WTC11 (cell line): ENCODE data around the gene HTR1B. TPM values are rescaled to one million over a fixed set of nuclear protein-coding genes. Genes with fewer than 3 reads are reported as not detected.

Experiments
- ATAC-seq: fragments of 200-7000 bp; cut with Tn5 transposase; 2 replicates; pipeline ENCODE4 v1.10.0; 2021; ENCODE audit warnings: mild to moderate bottlenecking, moderate library complexity
- CTCF ChIA-PET: fragments of 300-600 bp; sonication (Branson Sonifier 250); formaldehyde crosslinking; loops from one replicate; lab custom pipeline; 2021; ENCODE audit warnings: antibody characterized with exemption; lab: Charles Lee
- POLR2A ChIA-PET: fragments of 350-600 bp; sonication (Branson Sonifier 250); formaldehyde crosslinking; loops from one replicate; lab custom pipeline; 2021; ENCODE audit warnings: antibody characterized with exemption; lab: Charles Lee
- DNase-seq: peaks from one replicate; pipeline ENCODE4 v3.0.0; 2021; ENCODE audit warnings: low spot score
- H3K27ac Mint-ChIP-seq: 2 replicates; pipeline ENCODE4 v1.8.0; 2021; ENCODE audit warnings: mixed read lengths
- H3K27me3 Mint-ChIP-seq: 2 replicates; pipeline ENCODE4 v1.8.0; 2021; ENCODE audit warnings: low read depth, mild to moderate bottlenecking, moderate library complexity, mixed read lengths
- H3K36me3 Mint-ChIP-seq: 2 replicates; pipeline ENCODE4 v1.8.0; 2021; ENCODE audit warnings: mixed read lengths
- H3K4me1 Mint-ChIP-seq: 2 replicates; pipeline ENCODE4 v1.8.0; 2022; ENCODE audit warnings: mixed read lengths
- H3K4me3 Mint-ChIP-seq: 2 replicates; pipeline ENCODE4 v1.8.0; 2021; ENCODE audit warnings: mild to moderate bottlenecking, moderate library complexity, mixed read lengths
- H3K9me3 Mint-ChIP-seq: 2 replicates; pipeline ENCODE4 v1.8.0; 2021; ENCODE audit warnings: mixed read lengths
- CREM ChIP-seq: sonication (generic); formaldehyde crosslinking; IDR thresholded peaks from 2 replicates; pipeline ENCODE4 v1.8.1; 2022; ENCODE audit warnings: mild to moderate bottlenecking, missing genetic modification reagents, moderate library complexity
- ELF4 ChIP-seq: sonication (generic); formaldehyde crosslinking; IDR thresholded peaks from 2 replicates; pipeline ENCODE4 v1.8.1; 2022; ENCODE audit warnings: low read depth, mild to moderate bottlenecking, moderate library complexity, missing genetic modification reagents
- EMX1 ChIP-seq: fragments of 250-450 bp; sonication (Bioruptor Pico); IDR thresholded peaks from 2 replicates; pipeline ENCODE4 v1.8.0; 2021; ENCODE audit warnings: mild to moderate bottlenecking
- FOXJ3 ChIP-seq: sonication (generic); formaldehyde crosslinking; IDR thresholded peaks from 2 replicates; pipeline ENCODE4 v1.9.0; 2021; ENCODE audit warnings: missing genetic modification reagents, mild to moderate bottlenecking, borderline replicate concordance
- GABPB1 ChIP-seq: sonication (generic); formaldehyde crosslinking; IDR thresholded peaks from 2 replicates; pipeline ENCODE4 v1.8.1; 2023; ENCODE audit warnings: mild to moderate bottlenecking, missing genetic modification reagents
- GRHL2 ChIP-seq: fragments of 250-450 bp; sonication (Bioruptor Pico); IDR thresholded peaks from 2 replicates; pipeline ENCODE4 v1.8.0; 2022; ENCODE audit warnings: mild to moderate bottlenecking, moderate library complexity; ENCODE audit not compliant: insufficient replicate concordance, severe bottlenecking
- GTF2I ChIP-seq: fragments of 250-450 bp; sonication (Bioruptor Pico); conservative IDR thresholded peaks from 2 replicates; pipeline ENCODE4 v1.4.0; 2021; ENCODE audit warnings: mild to moderate bottlenecking
- NFE2L1 ChIP-seq: sonication (generic); formaldehyde crosslinking; IDR thresholded peaks from 2 replicates; pipeline ENCODE4 v1.8.1; 2023; ENCODE audit warnings: missing genetic modification reagents
- RELA ChIP-seq: sonication (generic); formaldehyde crosslinking; IDR thresholded peaks from 2 replicates; pipeline ENCODE4 v1.8.1; 2022; ENCODE audit warnings: missing genetic modification reagents, mild to moderate bottlenecking, borderline replicate concordance
- SP1 ChIP-seq: sonication (generic); formaldehyde crosslinking; conservative IDR thresholded peaks from 2 replicates; pipeline ENCODE4 v1.8.1; 2022; ENCODE audit warnings: missing genetic modification reagents
- TCF7 ChIP-seq: sonication (generic); formaldehyde crosslinking; IDR thresholded peaks from 2 replicates; pipeline ENCODE4 v1.8.0; 2022; ENCODE audit warnings: mild to moderate bottlenecking, low read depth, missing genetic modification reagents, moderate library complexity
- TEAD1 ChIP-seq: sonication (generic); formaldehyde crosslinking; IDR thresholded peaks from 2 replicates; pipeline ENCODE4 v1.8.0; 2022; ENCODE audit warnings: mild to moderate bottlenecking, missing genetic modification reagents
- TEAD4 ChIP-seq: sonication (generic); formaldehyde crosslinking; IDR thresholded peaks from 2 replicates; pipeline ENCODE4 v1.8.0; 2022; ENCODE audit warnings: mild to moderate bottlenecking, missing genetic modification reagents
- TP53 ChIP-seq: sonication (generic); formaldehyde crosslinking; IDR thresholded peaks from 2 replicates; pipeline ENCODE4 v1.8.1; 2023; ENCODE audit warnings: mild to moderate bottlenecking, missing genetic modification reagents
- ZNF121 ChIP-seq: sonication (generic); formaldehyde crosslinking; IDR thresholded peaks from 2 replicates; pipeline ENCODE4 v1.8.0; 2023; ENCODE audit warnings: missing genetic modification reagents
- ZNF219 ChIP-seq: sonication (generic); formaldehyde crosslinking; IDR thresholded peaks from 2 replicates; pipeline ENCODE4 v1.8.0; 2023; ENCODE audit warnings: missing genetic modification reagents, mild to moderate bottlenecking, borderline replicate concordance
- total RNA-seq: library from RNA; stranded (reverse); gene quantifications from 3 replicates; pipeline ENCODE4 v1.2.3, GENCODE V29; 2021
- TF ChIP-seq, protein P1 (sequence below): fragments of 200-600 bp; IDR thresholded peaks from 2 replicates; pipeline ENCODE4 v1.8.0; 2022; ENCODE audit warnings: antibody characterized with exemption
- TF ChIP-seq, protein P2 (sequence below): sonication (generic); formaldehyde crosslinking; IDR thresholded peaks from 2 replicates; pipeline ENCODE4 v1.8.1; 2023; ENCODE audit warnings: mild to moderate bottlenecking, missing genetic modification reagents, moderate library complexity
- TF ChIP-seq, protein P3 (sequence below): sonication (generic); formaldehyde crosslinking; IDR thresholded peaks from 2 replicates; pipeline ENCODE4 v1.8.1; 2023; ENCODE audit warnings: mild to moderate bottlenecking, missing genetic modification reagents
- TF ChIP-seq, protein P4 (sequence below): sonication (generic); formaldehyde crosslinking; IDR thresholded peaks from 2 replicates; pipeline ENCODE4 v1.8.0; 2022; ENCODE audit warnings: mild to moderate bottlenecking, missing genetic modification reagents
- TF ChIP-seq, protein P5 (sequence below): sonication (generic); formaldehyde crosslinking; IDR thresholded peaks from 2 replicates; pipeline ENCODE4 v1.8.0; 2023; ENCODE audit warnings: missing genetic modification reagents
- TF ChIP-seq, protein P6 (sequence below): fragments of 250-450 bp; sonication (Bioruptor Pico); IDR thresholded peaks from 2 replicates; pipeline ENCODE4 v2.1.2; 2022; ENCODE audit warnings: mild to moderate bottlenecking, moderate library complexity
- TF ChIP-seq, protein P7 (sequence below): sonication (generic); formaldehyde crosslinking; IDR thresholded peaks from 2 replicates; pipeline ENCODE4 v1.8.1; 2023; ENCODE audit warnings: mild to moderate bottlenecking, moderate library complexity, missing genetic modification reagents

Gene HTR1B
- total RNA-seq, 1 experiment from 2014 or later = 1.5 TPM

DNA sequence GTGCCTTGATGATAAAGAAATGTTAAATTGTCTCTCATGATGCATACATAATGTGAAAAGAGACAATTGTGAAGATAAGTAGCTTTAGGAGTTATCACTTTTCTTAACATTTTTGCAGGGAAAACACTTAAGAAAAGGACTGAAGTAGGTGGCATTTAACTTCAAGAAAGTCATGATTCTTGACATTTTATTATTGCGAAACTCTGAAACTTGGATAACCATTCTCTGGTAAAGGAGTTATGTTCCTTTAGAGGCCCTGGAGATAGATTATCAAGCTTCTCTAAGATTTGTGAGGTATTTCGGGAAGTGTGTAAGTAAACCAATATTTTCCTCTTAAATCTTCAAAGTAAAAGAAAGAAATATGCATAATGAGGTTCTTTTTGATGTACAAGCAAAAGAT, 38.5 kb downstream of the HTR1B start:
- POLR2A ChIA-PET = no interaction called here
- no peaks in the 10 kb centered on the region; the same call in 1 of the 2 replicates for H3K27me3 Mint-ChIP-seq
- no peaks in the 10 kb centered on the region for H3K9me3 Mint-ChIP-seq
- TF ChIP-seq EMX1 (no peak), ELF4 (no peak), TEAD4 (CRISPR knock-in tag) (no peak), GRHL2 (CRISPR knock-in tag) (no peak), GTF2I (no peak), TCF7 (CRISPR knock-in tag) (no peak), TP53 (CRISPR knock-in tag) (no peak), CREM (CRISPR knock-in tag) (no peak), ZNF219 (CRISPR knock-in tag) (no peak), NFE2L1 (no peak), RELA (CRISPR knock-in tag) (no peak), FOXJ3 (CRISPR knock-in tag) (no peak), GABPB1 (CRISPR knock-in tag) (no peak), SP1 (no peak)
- TF ChIP-seq, protein P1, sequence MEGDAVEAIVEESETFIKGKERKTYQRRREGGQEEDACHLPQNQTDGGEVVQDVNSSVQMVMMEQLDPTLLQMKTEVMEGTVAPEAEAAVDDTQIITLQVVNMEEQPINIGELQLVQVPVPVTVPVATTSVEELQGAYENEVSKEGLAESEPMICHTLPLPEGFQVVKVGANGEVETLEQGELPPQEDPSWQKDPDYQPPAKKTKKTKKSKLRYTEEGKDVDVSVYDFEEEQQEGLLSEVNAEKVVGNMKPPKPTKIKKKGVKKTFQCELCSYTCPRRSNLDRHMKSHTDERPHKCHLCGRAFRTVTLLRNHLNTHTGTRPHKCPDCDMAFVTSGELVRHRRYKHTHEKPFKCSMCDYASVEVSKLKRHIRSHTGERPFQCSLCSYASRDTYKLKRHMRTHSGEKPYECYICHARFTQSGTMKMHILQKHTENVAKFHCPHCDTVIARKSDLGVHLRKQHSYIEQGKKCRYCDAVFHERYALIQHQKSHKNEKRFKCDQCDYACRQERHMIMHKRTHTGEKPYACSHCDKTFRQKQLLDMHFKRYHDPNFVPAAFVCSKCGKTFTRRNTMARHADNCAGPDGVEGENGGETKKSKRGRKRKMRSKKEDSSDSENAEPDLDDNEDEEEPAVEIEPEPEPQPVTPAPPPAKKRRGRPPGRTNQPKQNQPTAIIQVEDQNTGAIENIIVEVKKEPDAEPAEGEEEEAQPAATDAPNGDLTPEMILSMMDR = no peak
- TF ChIP-seq, protein P2, sequence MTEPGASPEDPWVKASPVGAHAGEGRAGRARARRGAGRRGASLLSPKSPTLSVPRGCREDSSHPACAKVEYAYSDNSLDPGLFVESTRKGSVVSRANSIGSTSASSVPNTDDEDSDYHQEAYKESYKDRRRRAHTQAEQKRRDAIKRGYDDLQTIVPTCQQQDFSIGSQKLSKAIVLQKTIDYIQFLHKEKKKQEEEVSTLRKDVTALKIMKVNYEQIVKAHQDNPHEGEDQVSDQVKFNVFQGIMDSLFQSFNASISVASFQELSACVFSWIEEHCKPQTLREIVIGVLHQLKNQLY (CRISPR knock-in tag) = no peak
- TF ChIP-seq, protein P3, sequence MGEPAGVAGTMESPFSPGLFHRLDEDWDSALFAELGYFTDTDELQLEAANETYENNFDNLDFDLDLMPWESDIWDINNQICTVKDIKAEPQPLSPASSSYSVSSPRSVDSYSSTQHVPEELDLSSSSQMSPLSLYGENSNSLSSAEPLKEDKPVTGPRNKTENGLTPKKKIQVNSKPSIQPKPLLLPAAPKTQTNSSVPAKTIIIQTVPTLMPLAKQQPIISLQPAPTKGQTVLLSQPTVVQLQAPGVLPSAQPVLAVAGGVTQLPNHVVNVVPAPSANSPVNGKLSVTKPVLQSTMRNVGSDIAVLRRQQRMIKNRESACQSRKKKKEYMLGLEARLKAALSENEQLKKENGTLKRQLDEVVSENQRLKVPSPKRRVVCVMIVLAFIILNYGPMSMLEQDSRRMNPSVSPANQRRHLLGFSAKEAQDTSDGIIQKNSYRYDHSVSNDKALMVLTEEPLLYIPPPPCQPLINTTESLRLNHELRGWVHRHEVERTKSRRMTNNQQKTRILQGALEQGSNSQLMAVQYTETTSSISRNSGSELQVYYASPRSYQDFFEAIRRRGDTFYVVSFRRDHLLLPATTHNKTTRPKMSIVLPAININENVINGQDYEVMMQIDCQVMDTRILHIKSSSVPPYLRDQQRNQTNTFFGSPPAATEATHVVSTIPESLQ = no peak
- TF ChIP-seq, protein P4, sequence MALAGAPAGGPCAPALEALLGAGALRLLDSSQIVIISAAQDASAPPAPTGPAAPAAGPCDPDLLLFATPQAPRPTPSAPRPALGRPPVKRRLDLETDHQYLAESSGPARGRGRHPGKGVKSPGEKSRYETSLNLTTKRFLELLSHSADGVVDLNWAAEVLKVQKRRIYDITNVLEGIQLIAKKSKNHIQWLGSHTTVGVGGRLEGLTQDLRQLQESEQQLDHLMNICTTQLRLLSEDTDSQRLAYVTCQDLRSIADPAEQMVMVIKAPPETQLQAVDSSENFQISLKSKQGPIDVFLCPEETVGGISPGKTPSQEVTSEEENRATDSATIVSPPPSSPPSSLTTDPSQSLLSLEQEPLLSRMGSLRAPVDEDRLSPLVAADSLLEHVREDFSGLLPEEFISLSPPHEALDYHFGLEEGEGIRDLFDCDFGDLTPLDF (CRISPR knock-in tag) = no peak
- peaks cover 3% of the 10 kb centered on the region for H3K4me1 Mint-ChIP-seq
- CTCF ChIA-PET = interaction anchor here (0.9 kb wide), 1 partner anchor 251 kb away, joined by 3 read pairs; no protein-coding TSS in a partner anchor
- no peaks in the 10 kb centered on the region for H3K36me3 Mint-ChIP-seq
- H3K27ac Mint-ChIP-seq = no peak overlapping the region
- H3K4me3 Mint-ChIP-seq = no peak overlapping the region
- DNase-seq (no peak), ATAC-seq (no peak)

DNA sequence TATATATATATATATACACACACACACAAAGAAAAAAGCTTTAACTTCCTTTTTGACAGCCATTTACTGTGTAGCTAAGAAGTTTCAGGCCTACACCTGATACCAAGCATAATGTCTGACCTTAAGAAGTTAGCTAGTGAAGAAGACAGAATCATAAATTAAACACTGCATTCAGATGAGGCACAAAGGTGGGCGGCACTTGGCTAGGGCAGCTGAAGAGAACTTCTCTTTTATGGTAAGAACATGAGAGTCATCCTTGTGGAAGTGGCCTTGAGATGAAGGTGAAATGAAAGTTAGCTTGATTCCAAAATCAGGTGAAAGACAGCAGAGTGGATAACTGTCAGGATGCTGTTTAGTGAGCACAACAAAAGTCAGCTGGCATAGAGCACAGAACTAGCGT, 46.5 kb downstream of the HTR1B start:
- CTCF ChIA-PET = no interaction called here
- POLR2A ChIA-PET = interaction anchor here (0.6 kb wide), 1 partner anchor 127 kb away, joined by 3 read pairs; no protein-coding TSS in a partner anchor
- DNase-seq (no peak), ATAC-seq (no peak)
- peaks cover 8% of the 10 kb centered on the region; the same call in 1 of the 2 replicates for H3K9me3 Mint-ChIP-seq
- no peaks in the 10 kb centered on the region; the same call in none of the 2 replicates for H3K27me3 Mint-ChIP-seq
- no peak overlapping the region for H3K4me3 Mint-ChIP-seq
- H3K4me1 Mint-ChIP-seq = no peaks in the 10 kb centered on the region
- H3K27ac Mint-ChIP-seq = no peak overlapping the region
- no peaks in the 10 kb centered on the region for H3K36me3 Mint-ChIP-seq
- TF ChIP-seq ELF4 = no peak
- TF ChIP-seq, protein P5, sequence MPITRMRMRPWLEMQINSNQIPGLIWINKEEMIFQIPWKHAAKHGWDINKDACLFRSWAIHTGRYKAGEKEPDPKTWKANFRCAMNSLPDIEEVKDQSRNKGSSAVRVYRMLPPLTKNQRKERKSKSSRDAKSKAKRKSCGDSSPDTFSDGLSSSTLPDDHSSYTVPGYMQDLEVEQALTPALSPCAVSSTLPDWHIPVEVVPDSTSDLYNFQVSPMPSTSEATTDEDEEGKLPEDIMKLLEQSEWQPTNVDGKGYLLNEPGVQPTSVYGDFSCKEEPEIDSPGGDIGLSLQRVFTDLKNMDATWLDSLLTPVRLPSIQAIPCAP (CRISPR knock-in tag) = no peak
- no peak for TF ChIP-seq TEAD1 (CRISPR knock-in tag)
- TF ChIP-seq ZNF121 (CRISPR knock-in tag) = no peak
- TF ChIP-seq, protein P6, sequence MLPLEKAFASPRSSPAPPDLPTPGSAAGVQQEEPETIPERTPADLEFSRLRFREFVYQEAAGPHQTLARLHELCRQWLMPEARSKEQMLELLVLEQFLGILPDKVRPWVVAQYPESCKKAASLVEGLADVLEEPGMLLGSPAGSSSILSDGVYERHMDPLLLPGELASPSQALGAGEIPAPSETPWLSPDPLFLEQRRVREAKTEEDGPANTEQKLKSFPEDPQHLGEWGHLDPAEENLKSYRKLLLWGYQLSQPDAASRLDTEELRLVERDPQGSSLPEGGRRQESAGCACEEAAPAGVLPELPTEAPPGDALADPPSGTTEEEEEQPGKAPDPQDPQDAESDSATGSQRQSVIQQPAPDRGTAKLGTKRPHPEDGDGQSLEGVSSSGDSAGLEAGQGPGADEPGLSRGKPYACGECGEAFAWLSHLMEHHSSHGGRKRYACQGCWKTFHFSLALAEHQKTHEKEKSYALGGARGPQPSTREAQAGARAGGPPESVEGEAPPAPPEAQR (CRISPR knock-in tag) = no peak
- TF ChIP-seq, protein P7, sequence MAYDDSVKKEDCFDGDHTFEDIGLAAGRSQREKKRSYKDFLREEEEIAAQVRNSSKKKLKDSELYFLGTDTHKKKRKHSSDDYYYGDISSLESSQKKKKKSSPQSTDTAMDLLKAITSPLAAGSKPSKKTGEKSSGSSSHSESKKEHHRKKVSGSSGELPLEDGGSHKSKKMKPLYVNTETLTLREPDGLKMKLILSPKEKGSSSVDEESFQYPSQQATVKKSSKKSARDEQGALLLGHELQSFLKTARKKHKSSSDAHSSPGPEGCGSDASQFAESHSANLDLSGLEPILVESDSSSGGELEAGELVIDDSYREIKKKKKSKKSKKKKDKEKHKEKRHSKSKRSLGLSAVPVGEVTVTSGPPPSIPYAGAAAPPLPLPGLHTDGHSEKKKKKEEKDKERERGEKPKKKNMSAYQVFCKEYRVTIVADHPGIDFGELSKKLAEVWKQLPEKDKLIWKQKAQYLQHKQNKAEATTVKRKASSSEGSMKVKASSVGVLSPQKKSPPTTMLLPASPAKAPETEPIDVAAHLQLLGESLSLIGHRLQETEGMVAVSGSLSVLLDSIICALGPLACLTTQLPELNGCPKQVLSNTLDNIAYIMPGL (CRISPR knock-in tag) = no peak
